ENCODE data around the gene CTNNA1.

The CTNNA1 gene

DNA sequence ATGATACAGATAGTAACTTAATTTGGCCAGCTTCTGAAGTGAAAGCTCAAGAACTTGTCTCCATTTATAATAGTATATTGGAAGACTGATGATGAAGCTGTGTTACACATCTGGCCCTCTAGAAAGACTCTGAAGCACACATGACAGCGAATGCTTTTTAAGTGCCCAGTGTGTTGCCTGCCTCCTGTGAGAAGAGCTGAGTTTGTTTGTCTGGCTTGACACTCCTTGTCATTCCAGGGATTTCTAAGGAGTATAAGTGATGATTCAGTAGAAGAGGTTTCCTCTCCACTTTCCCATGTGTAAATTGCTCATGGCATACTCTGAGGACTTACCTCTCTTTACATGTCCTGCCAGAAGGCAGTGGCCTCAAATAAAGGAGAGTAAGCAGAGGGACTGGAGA is 152.3 kb downstream of the CTNNA1 start:
- TF ChIP-seq, protein P1, sequence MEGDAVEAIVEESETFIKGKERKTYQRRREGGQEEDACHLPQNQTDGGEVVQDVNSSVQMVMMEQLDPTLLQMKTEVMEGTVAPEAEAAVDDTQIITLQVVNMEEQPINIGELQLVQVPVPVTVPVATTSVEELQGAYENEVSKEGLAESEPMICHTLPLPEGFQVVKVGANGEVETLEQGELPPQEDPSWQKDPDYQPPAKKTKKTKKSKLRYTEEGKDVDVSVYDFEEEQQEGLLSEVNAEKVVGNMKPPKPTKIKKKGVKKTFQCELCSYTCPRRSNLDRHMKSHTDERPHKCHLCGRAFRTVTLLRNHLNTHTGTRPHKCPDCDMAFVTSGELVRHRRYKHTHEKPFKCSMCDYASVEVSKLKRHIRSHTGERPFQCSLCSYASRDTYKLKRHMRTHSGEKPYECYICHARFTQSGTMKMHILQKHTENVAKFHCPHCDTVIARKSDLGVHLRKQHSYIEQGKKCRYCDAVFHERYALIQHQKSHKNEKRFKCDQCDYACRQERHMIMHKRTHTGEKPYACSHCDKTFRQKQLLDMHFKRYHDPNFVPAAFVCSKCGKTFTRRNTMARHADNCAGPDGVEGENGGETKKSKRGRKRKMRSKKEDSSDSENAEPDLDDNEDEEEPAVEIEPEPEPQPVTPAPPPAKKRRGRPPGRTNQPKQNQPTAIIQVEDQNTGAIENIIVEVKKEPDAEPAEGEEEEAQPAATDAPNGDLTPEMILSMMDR (IDR thresholded peaks at IDR 0.05; ENCODE audit: insufficient read depth, low read length, poor library complexity, severe bottlenecking): no peak
- Histone ChIP-seq H3K36me3 (ENCODE audit: control insufficient read depth, insufficient read depth, low read length) (no peaks in the 10 kb centered on the region), H3K27me3 (replicated peaks; ENCODE audit: control insufficient read depth, insufficient read depth, low read length) (no peaks in the 10 kb centered on the region), H3K4me3 (replicated peaks; ENCODE audit: low read depth, low read length) (no peak overlapping the region)
- no peak for DNase-seq (ENCODE audit: extremely low read depth, insufficient read length)

DNA sequence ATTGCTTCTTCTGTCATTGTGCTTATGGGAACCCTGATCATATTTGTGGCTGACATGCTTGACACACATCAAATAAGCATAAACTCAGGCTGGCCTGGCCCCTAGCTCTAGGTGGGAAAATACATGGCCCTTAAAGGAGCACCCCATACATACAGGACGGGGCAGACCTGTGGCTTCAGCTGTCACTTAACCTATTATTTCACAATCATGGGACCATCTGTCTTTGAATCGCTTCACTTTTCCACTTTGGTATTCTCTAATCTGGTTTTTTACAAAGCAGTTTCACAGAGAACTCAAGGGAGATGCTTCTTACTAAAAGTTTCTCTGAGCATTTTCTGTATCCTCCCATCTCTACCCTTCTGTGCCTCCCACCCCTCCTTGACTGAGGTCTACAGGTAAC is 156.5 kb downstream of the CTNNA1 start:
- Histone ChIP-seq H3K4me3 (replicated peaks; ENCODE audit: low read depth, low read length) (no peak overlapping the region), H3K36me3 (ENCODE audit: control insufficient read depth, insufficient read depth, low read length) (no peaks in the 10 kb centered on the region), H3K27me3 (replicated peaks; ENCODE audit: control insufficient read depth, insufficient read depth, low read length) (no peaks in the 10 kb centered on the region)
- DNase-seq (ENCODE audit: extremely low read depth, insufficient read length): no peak
- TF ChIP-seq, protein P1 (IDR thresholded peaks at IDR 0.05; ENCODE audit: insufficient read depth, low read length, poor library complexity, severe bottlenecking): no peak

DNA sequence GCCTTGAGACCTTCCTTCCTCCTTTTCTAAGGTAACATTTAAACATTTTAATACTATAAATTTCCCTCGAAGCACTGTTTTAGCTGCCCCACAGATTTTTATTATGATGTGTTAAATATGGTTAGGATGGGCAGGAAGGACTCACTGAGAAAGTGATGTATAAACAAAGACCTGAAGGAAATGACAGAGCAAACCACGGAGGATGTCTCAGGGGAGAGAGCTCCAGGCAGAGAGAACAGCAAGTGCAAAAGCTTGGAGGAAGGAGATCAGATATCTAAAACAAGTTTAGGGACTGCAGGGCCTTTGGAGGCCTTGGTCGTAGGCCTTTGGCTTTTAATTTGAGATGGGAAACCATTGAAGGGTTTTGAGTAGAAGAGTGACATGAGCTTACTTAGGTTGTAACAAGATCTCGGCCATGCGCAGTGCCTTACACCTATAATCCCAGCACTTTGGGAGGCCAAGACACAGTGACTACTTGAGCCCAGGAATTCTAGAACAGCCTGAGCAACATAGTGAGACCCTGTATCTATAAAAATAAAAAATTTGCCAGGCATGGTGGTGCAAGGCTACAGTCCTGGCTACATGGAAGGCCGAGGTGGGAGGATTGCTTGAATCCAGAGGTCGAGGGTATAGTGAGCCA is 157.4 kb downstream of the CTNNA1 start:
- TF ChIP-seq, protein P1 (IDR thresholded peaks at IDR 0.05; ENCODE audit: insufficient read depth, low read length, poor library complexity, severe bottlenecking): no peak
- no peaks in the 10 kb centered on the region for H3K36me3 ChIP-seq (ENCODE audit: control insufficient read depth, insufficient read depth, low read length)

DNA sequence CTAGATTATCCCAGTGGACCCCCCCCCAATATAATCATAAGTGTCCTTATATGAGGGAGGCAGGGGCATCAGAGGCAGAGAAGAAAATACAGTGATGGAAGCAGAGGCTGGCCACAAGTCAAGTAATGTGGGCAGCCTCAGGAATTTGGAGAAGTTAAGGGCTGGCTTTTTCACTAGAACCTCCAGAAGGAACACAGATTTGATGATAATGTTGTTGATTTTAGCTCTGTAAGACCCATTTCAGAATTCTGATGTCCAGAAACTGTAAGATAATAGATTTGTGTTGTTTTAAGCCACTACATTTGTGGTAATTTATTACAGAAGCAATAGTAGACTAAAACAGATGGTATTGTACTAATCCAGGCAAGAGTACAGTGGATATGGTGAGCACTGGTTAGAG is 158.2 kb downstream of the CTNNA1 start:
- Histone ChIP-seq H3K4me3 (replicated peaks; ENCODE audit: low read depth, low read length) (no peak overlapping the region), H3K27me3 (replicated peaks; ENCODE audit: control insufficient read depth, insufficient read depth, low read length) (no peaks in the 10 kb centered on the region), H3K36me3 (ENCODE audit: control insufficient read depth, insufficient read depth, low read length) (no peaks in the 10 kb centered on the region)
- DNase-seq (ENCODE audit: extremely low read depth, insufficient read length): no peak
- TF ChIP-seq, protein P1 (IDR thresholded peaks at IDR 0.05; ENCODE audit: insufficient read depth, low read length, poor library complexity, severe bottlenecking): no peak

More for the DNA sequence above, 157.4 kb downstream of the CTNNA1 start:
- no peak for DNase-seq (ENCODE audit: extremely low read depth, insufficient read length)
- Histone ChIP-seq H3K4me3 (replicated peaks; ENCODE audit: low read depth, low read length) (no peak overlapping the region), H3K27me3 (replicated peaks; ENCODE audit: control insufficient read depth, insufficient read depth, low read length) (no peaks in the 10 kb centered on the region)

DNA sequence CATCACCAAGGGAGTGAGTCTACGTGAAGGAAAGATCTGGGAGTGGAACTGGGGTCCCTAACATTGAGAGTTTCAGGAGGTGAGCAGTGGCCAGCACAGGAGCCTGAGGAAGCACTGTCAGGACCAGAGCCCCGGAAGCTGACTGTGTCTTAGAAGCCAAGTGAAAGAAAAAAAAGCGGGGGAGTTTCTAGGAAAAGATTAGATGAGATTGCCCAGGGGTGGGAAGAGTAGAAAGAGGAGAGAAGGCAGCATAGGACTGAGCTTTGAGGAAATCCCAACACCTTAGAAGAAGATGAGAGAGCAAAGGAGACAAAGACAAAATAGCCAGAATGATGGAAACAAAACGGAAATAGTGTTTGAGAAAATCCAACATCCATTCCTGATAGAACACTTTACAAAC is 158.9 kb downstream of the CTNNA1 start:
- TF ChIP-seq, protein P1 (IDR thresholded peaks at IDR 0.05; ENCODE audit: insufficient read depth, low read length, poor library complexity, severe bottlenecking): no peak
- no peaks in the 10 kb centered on the region for H3K36me3 ChIP-seq (ENCODE audit: control insufficient read depth, insufficient read depth, low read length)
- DNase-seq (ENCODE audit: extremely low read depth, insufficient read length): no peak

DNA sequence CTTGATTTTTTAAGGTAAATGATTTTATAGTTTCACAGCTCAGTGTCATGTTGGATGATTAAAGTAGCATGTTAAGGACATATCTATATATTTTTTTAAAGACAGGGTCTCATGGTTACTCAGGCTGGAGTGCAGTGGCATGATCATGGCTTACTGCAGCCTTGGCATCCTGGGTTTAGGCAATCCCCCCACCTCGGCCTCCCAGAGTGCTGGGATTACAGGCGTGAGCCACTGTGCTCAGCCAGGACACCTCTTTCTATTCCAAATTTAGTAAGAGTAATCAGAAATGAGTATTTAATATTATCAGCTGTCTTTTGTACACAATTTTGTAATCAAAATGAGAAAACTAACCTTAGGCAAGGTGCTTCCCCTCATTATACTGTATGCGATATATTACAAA is 160.5 kb downstream of the CTNNA1 start:
- Histone ChIP-seq H3K36me3 (ENCODE audit: control insufficient read depth, insufficient read depth, low read length) (no peaks in the 10 kb centered on the region), H3K27me3 (replicated peaks; ENCODE audit: control insufficient read depth, insufficient read depth, low read length) (no peaks in the 10 kb centered on the region), H3K4me3 (replicated peaks; ENCODE audit: low read depth, low read length) (no peak overlapping the region)
- no peak for DNase-seq (ENCODE audit: extremely low read depth, insufficient read length)
- TF ChIP-seq, protein P1 (IDR thresholded peaks at IDR 0.05; ENCODE audit: insufficient read depth, low read length, poor library complexity, severe bottlenecking): no peak

More for the DNA sequence above, 158.9 kb downstream of the CTNNA1 start:
- no peaks in the 10 kb centered on the region for H3K27me3 ChIP-seq (replicated peaks; ENCODE audit: control insufficient read depth, insufficient read depth, low read length)
- H3K4me3 ChIP-seq (replicated peaks; ENCODE audit: low read depth, low read length): no peak overlapping the region

Data from GM06990 (cell line).